ENCODE data around the gene ART4.

DNA sequence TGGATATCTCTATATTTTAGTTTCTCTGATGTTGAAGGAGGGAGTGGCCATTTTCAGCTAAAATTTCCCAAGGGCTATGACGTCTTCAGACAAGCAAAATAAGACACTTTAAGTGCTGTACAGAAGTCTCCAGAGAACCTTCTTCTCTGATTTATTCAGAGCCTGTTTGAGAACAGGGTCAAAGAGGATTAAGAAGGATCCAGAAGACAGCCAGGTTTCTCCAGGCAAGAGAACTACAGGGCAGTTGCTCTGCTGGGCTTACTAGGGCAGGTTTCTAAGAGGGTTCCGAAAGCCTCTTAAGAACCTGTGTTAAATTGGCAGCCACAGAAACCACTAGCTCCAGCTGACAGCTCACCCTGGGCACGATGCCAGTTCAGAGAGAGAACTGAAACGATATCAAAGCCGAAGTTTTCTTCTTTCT, 41.1 kb upstream of the ART4 start:
- TF ChIP-seq, protein P1, sequence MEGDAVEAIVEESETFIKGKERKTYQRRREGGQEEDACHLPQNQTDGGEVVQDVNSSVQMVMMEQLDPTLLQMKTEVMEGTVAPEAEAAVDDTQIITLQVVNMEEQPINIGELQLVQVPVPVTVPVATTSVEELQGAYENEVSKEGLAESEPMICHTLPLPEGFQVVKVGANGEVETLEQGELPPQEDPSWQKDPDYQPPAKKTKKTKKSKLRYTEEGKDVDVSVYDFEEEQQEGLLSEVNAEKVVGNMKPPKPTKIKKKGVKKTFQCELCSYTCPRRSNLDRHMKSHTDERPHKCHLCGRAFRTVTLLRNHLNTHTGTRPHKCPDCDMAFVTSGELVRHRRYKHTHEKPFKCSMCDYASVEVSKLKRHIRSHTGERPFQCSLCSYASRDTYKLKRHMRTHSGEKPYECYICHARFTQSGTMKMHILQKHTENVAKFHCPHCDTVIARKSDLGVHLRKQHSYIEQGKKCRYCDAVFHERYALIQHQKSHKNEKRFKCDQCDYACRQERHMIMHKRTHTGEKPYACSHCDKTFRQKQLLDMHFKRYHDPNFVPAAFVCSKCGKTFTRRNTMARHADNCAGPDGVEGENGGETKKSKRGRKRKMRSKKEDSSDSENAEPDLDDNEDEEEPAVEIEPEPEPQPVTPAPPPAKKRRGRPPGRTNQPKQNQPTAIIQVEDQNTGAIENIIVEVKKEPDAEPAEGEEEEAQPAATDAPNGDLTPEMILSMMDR (IDR thresholded peaks at IDR 0.05): no peak
- TF ChIP-seq EP300 (IDR thresholded peaks at IDR 0.05): no peak

Data from ovary (tissue), 3 donors.